GM21390 (cell line): ENCODE measurements around the gene JUN.

Source experiments
- ATAC-seq: cut with Tn5 transposase; IDR thresholded peaks from one replicate; pipeline ENCODE4 v1.9.1; 2021; ENCODE audit not compliant: unreplicated experiment

Gene JUN

GRCh38 chr1:58764294-58764978 is 19.4 kb downstream of the JUN start:
- no peak for ATAC-seq

- no peak for ATAC-seq
These were observed 20.6 kb downstream of the JUN start for GRCh38 chr1:58763214-58763613.

DNA sequence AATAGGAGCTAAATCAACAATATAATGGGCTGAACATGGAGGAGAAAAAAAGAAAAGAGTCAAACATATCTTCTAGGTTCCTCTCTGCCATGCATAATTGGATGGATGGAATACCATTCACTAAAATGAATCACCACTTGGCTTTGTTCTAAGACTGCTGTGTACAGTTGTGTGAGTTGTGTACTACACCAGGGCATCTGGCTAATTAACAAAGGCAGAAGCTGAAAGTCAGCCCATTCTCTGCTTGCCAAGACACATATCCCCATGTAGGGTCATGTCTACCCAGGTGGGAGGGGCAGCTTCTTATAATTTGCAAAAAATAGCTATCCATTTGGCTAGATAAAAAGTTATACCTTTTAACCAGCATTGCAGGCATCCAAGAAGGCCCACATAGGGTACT is 21.0 kb downstream of the JUN start:
- no peak for ATAC-seq

DNA sequence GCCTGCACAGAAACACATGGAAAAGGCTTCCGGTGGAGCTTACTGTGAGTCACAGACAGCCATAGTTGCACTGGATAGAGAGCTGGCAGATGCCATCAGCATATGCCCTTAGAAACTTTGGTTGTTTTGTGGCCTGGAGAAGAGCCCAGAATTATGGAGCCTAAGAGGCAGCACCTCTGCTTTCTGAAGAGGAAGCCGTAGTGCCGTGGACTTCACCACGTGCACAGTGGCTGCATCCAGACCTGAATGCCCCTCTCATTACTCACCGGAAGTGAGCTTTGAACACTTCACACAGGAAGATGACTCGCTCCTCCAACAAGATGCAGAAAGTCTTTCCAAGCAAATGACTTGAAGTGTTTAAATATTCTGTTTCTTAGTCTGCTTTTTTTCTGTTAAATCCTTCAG is 28.4 kb downstream of the JUN start:
- ATAC-seq = peak; percentile 81

- ATAC-seq = no peak
These were observed 29.0 kb downstream of the JUN start for GRCh38 chr1:58754683-58755467.

- ATAC-seq = no peak
These were observed 29.7 kb downstream of the JUN start for GRCh38 chr1:58754073-58754613.

DNA sequence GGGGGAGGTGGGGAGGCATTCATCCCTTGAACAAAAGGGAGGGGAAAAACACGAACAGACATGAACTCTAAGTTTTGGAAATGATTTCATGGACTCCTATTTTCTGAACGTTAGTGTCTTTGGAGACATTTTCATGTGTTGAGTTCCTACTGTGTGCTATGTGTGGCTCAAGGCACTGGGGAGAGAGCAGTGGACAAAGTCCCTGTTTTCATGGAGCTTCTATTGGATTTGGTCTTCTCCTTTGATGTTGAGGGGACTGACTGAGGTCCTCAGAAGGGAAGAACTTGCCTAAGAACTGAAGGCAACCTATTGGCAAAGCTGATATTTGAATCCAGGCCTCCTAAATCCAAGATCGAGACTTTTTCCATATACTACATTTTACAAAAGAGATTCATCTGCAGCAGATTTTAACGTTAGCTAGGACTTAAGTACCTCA is 30.4 kb downstream of the JUN start:
- no peak for ATAC-seq

- ATAC-seq = no peak
These were observed 34.2 kb downstream of the JUN start for GRCh38 chr1:58749646-58750045.

DNA sequence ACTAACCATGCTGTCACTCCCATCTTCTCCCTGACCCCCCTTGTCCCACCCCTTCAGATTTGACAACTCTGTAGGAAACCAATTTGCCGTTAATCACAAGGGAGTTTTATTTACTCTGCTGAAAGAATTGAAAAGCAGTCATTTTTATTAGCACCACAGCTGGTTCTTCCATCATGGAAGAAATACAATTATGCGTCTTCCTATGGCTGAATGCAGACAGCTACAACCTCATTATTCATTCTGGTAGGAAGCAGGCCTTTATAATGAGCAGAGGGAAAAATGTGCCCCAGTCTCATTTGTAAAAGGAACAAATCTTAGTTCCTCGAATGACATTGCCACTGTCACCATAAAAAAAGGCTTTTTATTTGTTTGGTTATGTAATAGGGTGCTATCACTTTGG is 35.2 kb downstream of the JUN start:
- no peak for ATAC-seq

DNA sequence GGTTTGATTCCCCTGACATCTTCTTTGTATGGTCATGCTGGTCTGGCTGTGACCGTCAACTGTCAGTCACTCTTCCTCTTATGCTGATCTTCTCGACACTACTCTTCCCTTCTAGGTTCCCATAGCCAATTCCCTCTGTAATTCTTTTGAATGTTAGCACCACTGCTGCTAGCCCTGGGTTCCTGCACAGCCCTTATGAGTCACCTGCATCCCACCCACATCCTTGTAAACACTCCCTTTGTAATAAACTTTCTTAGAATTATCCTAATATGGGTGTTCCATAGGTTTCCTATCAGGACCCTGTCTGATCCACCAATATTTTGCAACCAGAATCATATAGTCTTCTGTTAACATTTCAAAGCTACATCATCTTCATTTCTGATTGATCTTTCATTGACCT is 37.1 kb downstream of the JUN start:
- no peak for ATAC-seq

DNA sequence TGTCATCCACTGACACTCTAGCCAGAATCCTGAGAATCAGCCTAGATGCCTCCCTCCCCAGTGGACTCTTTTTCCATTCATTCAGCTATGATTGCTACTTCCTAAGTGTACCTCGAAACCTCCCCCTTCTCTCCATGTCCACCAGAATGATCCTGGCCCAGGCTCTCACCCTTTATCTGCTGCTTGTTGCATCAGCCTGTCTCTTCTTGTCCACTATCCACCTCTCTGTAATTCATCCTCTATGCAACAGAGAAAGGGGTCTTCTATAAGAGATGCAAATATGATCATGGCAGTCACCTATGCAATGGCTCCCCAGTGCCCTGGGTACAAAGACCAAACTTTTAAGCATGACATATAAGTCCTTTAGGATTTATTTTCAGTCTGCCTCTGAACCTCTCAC is 37.7 kb downstream of the JUN start:
- ATAC-seq = no peak

- ATAC-seq = no peak
These were observed 38.2 kb downstream of the JUN start for GRCh38 chr1:58745666-58746065.

DNA sequence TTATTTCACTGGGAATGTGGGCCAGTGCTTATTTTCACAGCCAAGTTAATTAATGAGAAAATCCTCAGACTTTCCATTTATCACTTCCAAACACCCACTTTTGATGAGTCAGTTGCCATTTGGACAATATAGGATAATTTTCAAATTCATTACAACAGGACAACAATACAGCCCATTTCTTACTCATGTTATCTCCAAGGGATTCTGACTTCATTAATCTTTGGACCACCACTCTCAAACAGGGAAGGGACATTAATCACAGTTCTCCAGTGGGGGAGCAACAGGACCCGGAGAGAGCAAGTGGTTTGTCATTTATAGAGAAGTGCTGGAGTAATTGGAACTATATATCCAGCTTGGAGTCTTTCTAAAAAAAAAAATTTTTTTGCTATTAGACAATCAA is 38.7 kb downstream of the JUN start:
- ATAC-seq = no peak

GRCh38 chr1:58741678-58742553 is 41.9 kb downstream of the JUN start:
- no peak for ATAC-seq

DNA sequence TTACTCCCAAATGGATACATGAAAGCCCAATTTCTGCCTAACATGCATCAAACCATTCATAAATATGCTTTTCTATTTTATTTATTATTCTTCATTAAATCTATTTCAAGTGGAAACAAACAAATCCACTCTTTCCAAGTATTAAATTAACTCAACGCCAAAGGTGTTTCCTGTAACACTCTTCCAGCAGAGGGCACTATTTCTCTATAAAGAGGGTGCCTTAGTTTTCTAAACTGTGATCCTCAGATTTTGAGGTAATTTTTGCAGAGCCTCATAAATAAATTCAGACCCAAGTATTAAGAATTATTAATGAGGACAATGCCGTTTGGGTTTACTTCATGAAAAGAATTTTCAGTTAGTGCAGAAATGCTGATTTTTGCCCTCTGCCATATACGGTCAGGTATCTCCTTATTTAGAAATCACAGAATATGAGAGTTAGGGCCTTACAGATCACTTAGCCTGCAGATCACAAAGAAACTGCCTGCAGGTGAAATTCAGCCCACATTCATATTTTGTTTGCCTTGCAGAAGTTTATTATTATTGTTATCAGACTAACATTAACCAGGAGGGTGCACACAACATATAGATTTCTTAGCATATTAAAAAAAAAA is 43.9 kb downstream of the JUN start:
- ATAC-seq = no peak

GRCh38 chr1:58738876-58739275 is 45.0 kb downstream of the JUN start:
- no peak for ATAC-seq

DNA sequence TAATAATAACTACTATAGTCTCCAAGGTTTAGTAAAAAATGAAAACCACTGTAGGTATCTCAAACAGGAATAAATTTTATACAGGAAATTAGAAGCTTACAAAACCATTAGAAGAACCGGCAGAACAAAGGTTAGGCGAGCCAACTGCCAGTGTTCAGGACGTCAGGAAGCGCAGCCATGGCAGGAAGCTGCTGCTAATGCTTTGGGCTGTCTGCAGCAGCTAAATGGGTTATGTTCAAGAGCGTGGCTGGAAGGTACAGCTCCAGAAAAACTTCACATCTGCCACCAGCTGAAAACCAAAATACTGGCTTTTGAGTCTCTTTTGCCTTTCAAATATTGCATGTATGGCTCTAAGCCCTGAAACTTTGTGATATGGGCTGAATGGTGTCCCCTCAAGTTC is 48.3 kb downstream of the JUN start:
- no peak for ATAC-seq

- ATAC-seq = no peak
These were observed 49.2 kb downstream of the JUN start for GRCh38 chr1:58734630-58735029.

DNA sequence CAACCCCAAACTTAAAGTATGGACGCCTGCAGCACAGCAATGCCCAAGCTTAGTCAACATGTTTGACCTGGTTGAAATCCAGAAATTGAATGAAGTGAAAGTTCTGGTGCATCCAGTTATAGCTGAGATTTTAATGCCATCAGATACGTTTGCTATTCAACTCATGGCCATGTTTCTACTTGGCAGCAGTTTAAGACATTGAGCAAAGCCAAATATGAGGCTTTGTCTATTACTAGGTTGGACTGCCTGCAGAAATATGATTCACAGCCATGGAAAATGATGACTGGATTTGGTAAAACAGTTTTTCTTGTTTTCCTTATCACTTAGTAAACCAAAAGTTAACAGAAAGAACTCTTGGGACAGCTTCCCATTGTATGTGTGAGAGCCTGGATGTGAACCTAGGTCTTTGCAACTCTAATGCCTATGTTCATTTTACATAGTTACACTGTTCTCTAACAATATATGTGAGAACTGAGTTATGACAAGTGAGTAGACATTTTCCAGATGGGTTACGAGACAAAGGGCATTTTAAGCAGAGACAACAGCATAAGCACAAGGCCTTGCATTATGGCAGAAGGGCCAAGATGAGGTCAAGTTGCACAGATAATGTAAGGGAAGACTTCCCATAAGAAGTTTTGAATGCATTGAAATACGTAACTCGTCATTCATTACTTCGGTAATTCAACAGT is 51.6 kb downstream of the JUN start:
- no peak for ATAC-seq
